Psoas muscle (tissue), 8 donors: ENCODE data around the gene LUZP2. TPM values are rescaled to one million over a fixed set of nuclear protein-coding genes. Genes with fewer than 3 reads are reported as not detected.

Source experiments
- ATAC-seq, 4 donors: fragments of 200-7000 bp; cut with Tn5 transposase; one replicate each; pipeline ENCODE4 v1.9.1; 2020; ENCODE audit warnings: moderate library complexity in 3 of 4, mild to moderate bottlenecking in 2 of 4
- DNase-seq, 2 donors: peaks; one replicate each; pipeline ENCODE4 v3.0.0-alpha.2; 2020
- H3K27ac ChIP-seq: fragments of 200-600 bp; one replicate; pipeline ENCODE4 v1.8.0; 2022
- H3K27me3 ChIP-seq, 3 donors: fragments of 200-600 bp in 1 of 3; one replicate each; pipeline versions ENCODE4 v1.6.1 to v1.8.0; 2013 to 2022; ENCODE audit warnings: low read length in 2 of 3, mild to moderate bottlenecking in 2 of 3, moderate library complexity in 1 of 3; ENCODE audit not compliant: insufficient read depth in 3 of 3
- H3K36me3 ChIP-seq, 2 donors: fragments of 200-600 bp in 1 of 2; one replicate each; pipeline versions ENCODE4 v1.6.1 to v1.8.0; 2013 to 2022; ENCODE audit warnings: low read depth in 1 of 2, mild to moderate bottlenecking in 1 of 2, moderate library complexity in 1 of 2; ENCODE audit not compliant: insufficient read depth in 1 of 2
- H3K4me1 ChIP-seq: fragments of 200-600 bp; one replicate; pipeline ENCODE4 v1.8.0; 2022
- H3K4me3 ChIP-seq: fragments of 200-600 bp; one replicate; pipeline ENCODE4 v1.8.0; 2022; ENCODE audit warnings: mild to moderate bottlenecking
- H3K9me3 ChIP-seq: fragments of 200-600 bp; one replicate; pipeline ENCODE4 v1.8.0; 2022
- CTCF ChIP-seq: fragments of 200-600 bp; IDR thresholded peaks from one replicate; pipeline ENCODE4 v1.8.0; 2022; ENCODE audit warnings: antibody characterized with exemption
- WGBS, 3 donors: extraction: QIAGEN DNeasy Blood & Tissue Kit; methylation state at CpG; one replicate each; pipeline versions ENCODE4 v1.1.6 to v1.1.7; 2013; 5-methylcytosine and 5-hydroxymethylcytosine counted together
- intact Hi-C, 2 donors: fragments of 100-400 bp; cut with DNase I; formaldehyde crosslinking; loops; one replicate each; pipeline versions ENCODE4 v1.11.0 to v1.14.2; 2022
- polyA plus RNA-seq, 3 donors: library from polyadenylated mRNA; stranded (reverse); fragments of 200-250 nt; gene quantifications; one replicate each; pipeline ENCODE4 v1.2.3, GENCODE V29; 2013
- total RNA-seq, 4 donors: library from RNA; stranded (reverse); fragmentation: NEBNext Ultra II Directional in 2 of 4; extraction: Animal tissue kit (Norgen Biotek cat#: 25700) in 2 of 4; gene quantifications; one replicate each; pipeline versions ENCODE4 v1.2.1 to v1.2.4, GENCODE V29; 2021 to 2023
- donor health status: healthy with polysubstance abuse.
- donor health status: DM: no; HTN: no; CAD: no; lungs with moderate emphysema.
- donor health status: Bipolar disorder and iron deficiency.
- donor health status: healthy.
- donor health status: DM: yes; HTN: yes; CAD: no.
- donor health status: DM: no; HTN: no; CAD: no.
- donor health status: DM: no; HTN: no; CAD: no.
- donor health status: DM: yes; HTN: yes; CAD: no.

LUZP2 gene
- total and polyA plus RNA-seq, 7 donors: 0.01 TPM; not detected in 5

GRCh38 chr11:24515632-24516031, 18.8 kb downstream of the LUZP2 start:
- no peaks in the 10 kb centered on the region for H3K36me3 ChIP-seq
- WGBS, 3 donors: 69 to 91% (median 81%) methylated on average over 1 of the region's 1 CpG
- intact Hi-C loops: no loop called here
- ATAC-seq (no peak), DNase-seq (no peak)
- no peak overlapping the region for H3K4me3 ChIP-seq
- no peaks in the 10 kb centered on the region for H3K4me1 ChIP-seq
- no peaks in the 10 kb centered on the region for H3K27me3 ChIP-seq
- H3K27ac ChIP-seq: no peak overlapping the region
- no peaks in the 10 kb centered on the region for H3K9me3 ChIP-seq
- no peak for TF ChIP-seq CTCF

GRCh38 chr11:24516638-24517037, 19.8 kb downstream of the LUZP2 start:
- Histone ChIP-seq H3K4me3 (no peak overlapping the region), H3K27me3 (no peaks in the 10 kb centered on the region), H3K27ac (no peak overlapping the region), H3K4me1 (no peaks in the 10 kb centered on the region), H3K36me3 (no peaks in the 10 kb centered on the region), H3K9me3 (no peaks in the 10 kb centered on the region)
- ATAC-seq (no peak), DNase-seq (no peak)
- intact Hi-C loops: no loop called here
- no peak for TF ChIP-seq CTCF

GRCh38 chr11:24521601-24522000, 24.7 kb downstream of the LUZP2 start:
- Histone ChIP-seq H3K9me3 (no peaks in the 10 kb centered on the region), H3K4me1 (no peaks in the 10 kb centered on the region), H3K4me3 (no peak overlapping the region), H3K36me3 (no peaks in the 10 kb centered on the region), H3K27ac (no peak overlapping the region), H3K27me3 (no peaks in the 10 kb centered on the region)
- 65 to 80% (median 77%) methylated on average over 5 of the region's 5 CpGs for WGBS, 3 donors
- intact Hi-C loops: no loop called here
- TF ChIP-seq CTCF: no peak
- DNase-seq: no peak
- no peak for ATAC-seq

GRCh38 chr11:24524156-24524555, 27.3 kb downstream of the LUZP2 start:
- no peaks in the 10 kb centered on the region for H3K4me1 ChIP-seq
- intact Hi-C loops: no loop called here
- H3K36me3 ChIP-seq: no peaks in the 10 kb centered on the region
- no peaks in the 10 kb centered on the region for H3K9me3 ChIP-seq
- no peak overlapping the region for H3K27ac ChIP-seq
- no peak for TF ChIP-seq CTCF
- WGBS, 3 donors: 56 to 60% (median 58%) methylated on average over 3 of the region's 3 CpGs
- ATAC-seq (no peak), DNase-seq (no peak)
- H3K27me3 ChIP-seq: no peaks in the 10 kb centered on the region
- no peak overlapping the region for H3K4me3 ChIP-seq

- no peaks in the 10 kb centered on the region for H3K36me3 ChIP-seq
- H3K4me3 ChIP-seq: no peak overlapping the region
- no peak for TF ChIP-seq CTCF
- H3K4me1 ChIP-seq: no peaks in the 10 kb centered on the region
- WGBS, 3 donors: 30 to 46% (median 45%) methylated on average over 3 of the region's 3 CpGs
- no peaks in the 10 kb centered on the region for H3K9me3 ChIP-seq
- no peaks in the 10 kb centered on the region for H3K27me3 ChIP-seq
- no peak for ATAC-seq
- H3K27ac ChIP-seq: no peak overlapping the region
- intact Hi-C loops: no loop called here
- DNase-seq: no peak
Observed at GRCh38 chr11:24531528-24531927, 34.7 kb downstream of the LUZP2 start.
